Measurements from ENCODE around the gene CYTIP.

The CYTIP gene

DNA sequence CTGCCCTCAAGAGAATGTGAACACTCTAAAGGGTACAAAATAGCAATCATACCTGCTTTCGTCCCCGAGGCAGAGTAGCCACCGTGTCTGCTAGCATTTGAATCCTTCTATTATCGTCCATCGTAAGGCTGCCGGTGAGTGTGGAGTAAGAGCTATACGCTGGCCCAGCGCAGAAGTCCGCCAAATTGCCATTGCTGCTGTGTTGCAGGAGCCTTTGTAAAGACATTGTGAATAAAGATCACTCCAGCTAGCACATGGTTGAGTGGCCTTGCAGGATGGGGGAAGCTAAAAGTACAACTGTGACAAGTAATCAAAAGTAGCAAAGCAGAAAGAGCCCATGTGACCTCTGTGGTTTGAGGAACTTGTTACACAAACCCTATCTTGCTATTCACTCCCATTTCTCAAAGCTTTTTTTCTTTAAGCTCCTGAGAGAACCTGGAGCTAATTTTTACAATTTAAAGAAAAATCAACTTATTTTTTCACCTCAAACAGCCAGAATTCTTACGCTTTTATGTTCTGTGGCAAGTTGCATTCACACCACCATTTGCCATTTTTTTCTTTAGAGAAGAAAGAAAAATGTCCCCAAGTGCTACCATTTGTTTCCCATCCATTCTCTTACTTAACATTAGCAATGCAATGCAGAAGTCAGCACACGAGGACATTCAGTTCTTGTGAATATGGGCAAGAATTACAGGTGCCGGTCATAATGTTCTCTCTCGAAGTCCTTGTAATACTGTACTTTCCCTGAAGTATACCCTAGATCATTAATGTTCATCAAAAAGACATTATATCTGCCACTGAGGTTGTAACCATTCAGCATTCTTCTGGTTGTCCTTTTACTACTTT, at the start of gene CYTIP:
Gene CYTIP (minus strand): TSS at position 295 of the 846 bp plus-strand sequence. CDS start 69 bp downstream, at position 226.
- no peak for DNase-seq

DNA sequence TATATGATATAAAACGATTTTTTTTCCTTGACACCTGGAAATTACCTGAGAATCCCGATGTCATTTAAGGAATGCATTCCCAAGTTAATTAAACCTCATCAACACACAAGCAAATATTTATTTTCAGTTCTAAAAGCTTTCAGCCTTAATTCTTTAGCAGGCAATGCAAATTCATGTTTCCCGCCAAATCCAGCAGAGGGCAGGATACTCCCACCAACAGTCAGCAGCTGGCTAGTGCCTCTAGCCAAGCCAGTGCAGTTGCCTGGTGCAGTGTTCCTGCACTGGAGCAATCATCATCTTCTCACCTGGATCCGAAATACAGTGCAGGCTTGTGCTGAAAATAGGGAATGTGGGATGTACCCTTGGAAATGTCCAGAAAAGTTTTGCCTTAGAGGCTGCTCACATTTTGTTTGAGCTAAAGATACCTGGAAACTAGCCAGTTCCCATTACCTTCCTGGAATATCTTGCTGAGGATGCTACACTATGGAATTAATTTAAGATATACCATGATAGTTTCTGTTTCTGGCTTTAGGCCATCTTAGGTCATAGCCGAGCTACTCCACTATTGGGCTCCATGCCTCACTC, 48.4 kb upstream of the CYTIP start:
- DNase-seq, result peak; percentile 48

GRCh38 chr2:157489983-157490382, 46.1 kb upstream of the CYTIP start:
- DNase-seq, result no peak

DNA sequence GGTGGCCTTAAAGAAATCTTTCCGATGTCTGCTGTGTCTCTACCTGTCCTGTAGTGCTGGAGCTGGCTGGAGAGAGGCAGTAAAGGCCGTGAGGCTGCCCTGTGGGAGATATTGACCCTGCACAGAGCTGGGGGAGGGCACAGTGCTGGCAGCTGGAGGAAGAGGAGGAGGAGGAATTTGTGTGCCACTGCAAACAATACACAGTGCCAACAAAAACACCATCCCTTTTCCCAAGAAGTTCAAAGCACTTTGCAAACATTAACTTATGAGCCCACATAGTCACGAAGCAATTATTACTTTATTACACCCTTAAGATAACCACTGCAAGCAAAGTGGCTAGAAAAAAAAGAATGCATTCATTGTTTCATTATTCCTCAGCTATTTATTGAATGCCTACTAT, 45.0 kb upstream of the CYTIP start:
- no peak for DNase-seq

DNA sequence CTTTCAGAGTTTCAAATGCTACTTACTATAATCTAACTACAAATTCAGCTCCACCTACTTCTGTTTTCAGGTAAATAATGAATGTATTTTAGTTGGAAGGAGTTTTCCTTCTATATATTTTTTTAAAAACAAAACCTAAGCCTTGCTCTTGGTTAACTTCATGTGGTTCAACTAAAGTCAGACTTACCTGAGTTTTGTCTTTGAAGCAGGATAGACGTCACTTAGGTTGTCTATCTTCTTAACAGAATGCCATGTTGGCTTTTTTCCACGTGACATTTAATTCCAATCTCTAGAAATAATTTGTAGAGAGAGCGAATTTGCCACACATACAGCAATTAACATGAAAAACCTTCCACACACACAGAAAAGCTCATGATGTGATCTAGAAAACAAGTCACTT, 43.9 kb upstream of the CYTIP start:
- no peak for DNase-seq

DNA sequence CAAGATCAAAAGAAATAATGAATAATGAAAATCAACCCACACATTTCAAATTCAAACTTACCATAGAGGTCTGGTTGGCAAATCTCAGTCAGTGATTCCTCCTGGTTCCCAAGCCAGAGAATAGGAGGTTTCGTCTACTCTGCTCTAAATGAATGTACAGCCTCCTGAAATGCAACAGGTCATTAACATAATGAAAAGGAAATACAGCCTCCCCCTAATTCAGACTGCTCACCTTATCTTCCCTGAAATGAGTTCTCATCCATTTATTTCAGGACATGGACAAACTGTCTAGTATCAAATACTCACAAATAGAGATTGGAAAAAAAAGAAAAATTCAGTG, 43.4 kb upstream of the CYTIP start:
- no peak for DNase-seq

DNA sequence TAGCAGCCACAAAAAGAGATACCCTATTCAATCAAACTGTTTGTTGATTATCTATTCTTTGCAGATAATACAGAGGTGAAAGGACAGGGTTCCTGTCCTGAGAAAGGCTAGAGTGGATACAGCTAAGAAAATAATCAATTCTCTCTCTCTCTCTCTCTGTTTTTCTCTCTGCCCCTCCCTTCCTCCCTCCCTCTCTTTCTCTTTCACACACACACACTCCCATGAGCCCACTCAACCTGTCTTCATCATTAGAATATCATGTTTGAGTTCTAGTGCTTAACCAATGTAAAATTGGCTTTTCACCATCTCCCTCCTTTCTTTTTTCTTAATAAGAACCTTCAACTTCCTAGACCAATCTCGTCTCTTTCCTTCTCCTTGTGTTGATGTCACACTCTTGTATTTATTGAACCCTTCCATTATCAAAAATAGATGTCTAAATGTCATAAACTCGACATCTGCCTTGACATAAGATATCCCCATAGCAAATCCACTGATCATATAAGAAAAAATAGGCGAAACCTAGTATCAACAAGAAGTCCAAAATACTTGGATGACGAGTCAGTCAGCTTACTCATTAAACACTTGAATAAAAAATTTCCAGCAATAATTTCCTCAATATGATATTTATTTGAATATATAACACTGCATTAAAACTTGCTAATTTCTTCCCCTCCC, 42.8 kb upstream of the CYTIP start:
- no peak for DNase-seq

- DNase-seq, result no peak
Observed at GRCh38 chr2:157480182-157480961, 36.5 kb upstream of the CYTIP start.

DNA sequence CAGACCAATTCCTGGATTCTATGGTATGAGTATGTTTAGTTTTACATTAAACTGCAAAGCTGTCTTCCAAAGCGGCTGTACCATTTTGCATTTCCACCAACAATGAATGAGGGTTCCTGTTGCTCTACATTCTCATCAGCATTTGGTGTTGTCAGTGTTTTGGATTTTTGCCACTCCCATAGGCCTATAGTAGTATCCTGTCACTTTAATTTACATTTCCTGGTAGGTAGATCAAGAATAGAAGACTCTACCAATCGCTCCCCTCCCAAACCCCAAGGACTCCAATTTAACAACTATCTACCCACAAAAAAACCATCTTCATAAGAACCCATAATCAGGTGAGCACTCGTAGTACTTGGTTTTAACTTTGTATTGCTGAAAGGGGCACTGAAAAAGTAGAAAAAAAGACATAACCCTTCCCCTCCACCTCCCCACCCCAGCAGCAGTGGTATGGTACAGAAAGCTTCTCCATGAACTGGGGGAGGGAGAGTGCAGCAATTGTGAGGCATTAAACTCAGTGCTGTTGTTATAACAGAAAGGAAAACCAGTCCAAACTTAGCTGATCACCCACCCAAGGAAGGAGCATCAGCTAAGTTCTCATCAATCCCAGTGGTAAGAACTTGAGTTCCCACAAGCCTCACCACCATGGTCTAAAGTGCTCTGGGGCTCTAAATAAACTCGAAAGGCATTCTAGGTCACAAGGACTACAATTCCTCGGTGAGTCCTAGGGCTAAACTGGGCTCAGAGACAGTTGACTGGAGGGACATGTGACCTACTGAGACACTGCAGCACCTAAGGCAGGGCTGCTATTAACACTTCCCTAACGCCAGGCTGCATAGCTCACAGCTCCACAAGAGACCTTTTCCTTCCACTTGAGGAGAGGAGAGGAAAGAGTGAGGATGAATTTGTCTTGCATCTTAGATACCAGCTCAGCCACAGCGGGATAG, 35.5 kb upstream of the CYTIP start:
- no peak for DNase-seq

GRCh38 chr2:157477919-157478318, 34.0 kb upstream of the CYTIP start:
- DNase-seq, result no peak

DNA sequence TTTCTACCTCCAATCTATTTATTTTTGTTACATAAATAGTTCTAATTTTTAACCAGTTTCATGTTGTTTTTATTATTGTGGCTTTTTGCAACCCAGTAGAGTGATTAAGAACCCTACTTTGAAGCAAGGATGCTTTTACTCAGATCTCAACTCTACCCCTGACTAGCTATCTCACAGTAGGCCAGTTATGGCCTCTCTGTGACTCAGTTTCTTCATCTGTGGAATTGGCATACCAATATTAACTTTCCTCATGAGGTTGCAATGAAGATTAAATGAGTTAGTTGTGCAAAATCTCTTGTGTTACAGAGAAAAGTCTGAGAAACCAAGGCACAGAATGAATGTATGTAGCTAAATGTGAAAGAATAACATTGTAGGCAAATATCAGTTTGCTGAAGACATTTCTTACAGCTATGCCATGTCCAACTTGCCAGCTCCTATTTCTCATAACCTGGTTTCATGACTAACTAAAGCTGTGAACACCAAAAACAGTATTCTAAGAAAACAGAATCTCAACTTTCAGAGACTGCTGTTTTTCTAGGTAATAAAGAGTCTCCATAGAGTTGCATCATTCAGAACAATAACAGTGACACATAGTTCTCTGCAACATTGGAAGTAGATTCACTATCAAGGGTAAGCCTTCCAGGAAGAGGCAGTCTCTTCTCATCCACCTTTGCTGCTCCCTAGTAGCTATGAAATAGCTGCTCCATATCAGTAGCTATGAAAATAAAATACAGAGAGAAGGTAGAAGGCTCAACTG, 33.2 kb upstream of the CYTIP start:
- no peak for DNase-seq

GRCh38 chr2:157475722-157476390, 32.0 kb upstream of the CYTIP start:
- DNase-seq, result no peak

GRCh38 chr2:157473581-157473980, 29.7 kb upstream of the CYTIP start:
- DNase-seq, result no peak

- no peak for DNase-seq
Observed at GRCh38 chr2:157471078-157471477, 27.2 kb upstream of the CYTIP start.

DNA sequence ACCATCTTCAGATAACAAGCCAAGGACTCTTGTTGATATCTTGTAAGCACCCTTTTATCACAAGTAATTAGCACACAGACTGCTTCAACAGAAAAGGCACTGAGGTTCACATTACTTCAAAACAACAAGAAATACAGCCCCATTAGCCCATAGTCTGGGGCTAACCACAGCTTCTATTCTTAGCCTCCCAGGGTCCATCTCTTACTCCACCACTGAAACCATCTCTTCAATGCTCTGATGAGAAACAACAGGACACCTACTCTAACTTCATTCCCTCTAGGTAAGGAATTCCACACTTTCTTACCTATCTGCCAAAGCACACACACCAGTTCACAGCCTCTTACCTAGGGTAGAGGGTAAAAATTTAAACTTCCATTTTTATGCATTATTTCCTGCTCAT, 26.4 kb upstream of the CYTIP start:
- DNase-seq, result no peak

DNA sequence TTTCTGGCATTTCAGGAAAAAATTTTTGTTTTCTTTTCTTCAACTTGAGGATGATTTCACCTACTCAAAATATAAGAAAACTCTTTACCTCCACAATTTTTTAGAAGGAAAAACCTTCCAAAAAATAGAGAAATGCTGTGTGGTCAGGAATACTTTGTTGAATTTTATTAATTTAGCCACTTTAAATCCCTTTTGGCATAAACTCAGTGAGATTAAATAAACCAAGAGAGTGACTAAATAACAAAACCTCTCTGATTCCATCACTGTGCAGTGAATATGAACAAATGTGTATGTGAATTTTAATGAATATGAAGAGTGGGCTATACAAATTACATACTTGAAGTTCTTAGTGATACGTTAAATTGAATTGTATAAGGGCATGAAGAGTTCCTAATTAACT, 25.8 kb upstream of the CYTIP start:
- no peak for DNase-seq

DNA sequence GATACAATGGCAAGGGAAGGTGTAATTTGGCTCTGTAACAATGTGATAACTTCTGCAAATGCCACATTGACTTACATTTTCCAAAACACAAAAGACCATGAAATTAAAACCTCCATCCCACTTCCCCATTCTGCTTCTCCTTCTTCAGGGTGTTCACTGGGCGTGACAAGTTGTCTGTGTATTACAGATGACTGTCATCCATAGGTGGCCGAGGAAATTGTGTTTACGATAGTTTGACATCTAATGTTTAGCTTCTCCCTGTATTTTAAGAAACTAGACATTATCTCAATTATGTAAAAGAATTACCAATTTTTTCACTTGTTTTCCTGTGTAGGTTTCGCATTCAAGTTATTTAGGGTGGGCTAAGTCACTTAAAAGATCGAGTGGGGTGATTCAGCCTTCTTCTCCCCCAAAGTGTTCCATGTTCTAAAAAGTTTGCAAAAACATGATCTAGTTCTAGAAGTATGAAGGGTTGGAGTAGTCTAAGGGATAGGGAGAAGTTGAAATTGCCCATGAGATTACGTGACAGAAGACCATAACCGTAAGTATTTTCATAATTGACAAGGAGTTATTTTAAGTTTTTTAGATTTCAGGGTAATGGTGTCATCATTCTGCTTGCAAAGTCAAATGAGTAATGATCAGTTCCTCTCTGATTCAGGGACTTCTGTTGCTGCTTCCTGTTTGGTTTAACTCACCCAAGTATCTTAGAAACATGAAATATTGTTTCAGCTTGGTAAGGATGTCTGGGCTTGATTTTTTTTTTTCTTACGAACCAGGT, 25.2 kb upstream of the CYTIP start:
- DNase-seq, result no peak

GRCh38 chr2:157466764-157467163, 22.9 kb upstream of the CYTIP start:
- DNase-seq, result no peak

DNA sequence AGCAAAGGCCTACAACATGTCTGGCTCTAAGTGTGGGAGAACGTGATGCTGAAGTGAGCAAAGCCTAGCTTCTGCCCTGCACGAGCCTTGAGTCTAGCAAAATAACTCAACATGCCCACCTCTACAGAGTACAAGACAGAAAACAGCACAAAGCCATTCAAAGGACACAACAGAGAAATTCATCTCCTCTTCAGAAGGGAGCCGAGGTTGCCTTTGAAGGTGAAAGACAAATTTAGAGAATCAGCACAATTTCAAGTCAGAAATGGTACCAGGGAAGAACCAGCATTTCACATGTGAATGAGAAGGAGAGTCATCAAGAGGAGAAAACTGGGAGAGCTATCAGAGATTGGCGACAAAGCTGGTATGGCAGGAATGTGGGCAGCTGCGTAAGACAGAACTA, 21.7 kb upstream of the CYTIP start:
- DNase-seq, result no peak

DNA sequence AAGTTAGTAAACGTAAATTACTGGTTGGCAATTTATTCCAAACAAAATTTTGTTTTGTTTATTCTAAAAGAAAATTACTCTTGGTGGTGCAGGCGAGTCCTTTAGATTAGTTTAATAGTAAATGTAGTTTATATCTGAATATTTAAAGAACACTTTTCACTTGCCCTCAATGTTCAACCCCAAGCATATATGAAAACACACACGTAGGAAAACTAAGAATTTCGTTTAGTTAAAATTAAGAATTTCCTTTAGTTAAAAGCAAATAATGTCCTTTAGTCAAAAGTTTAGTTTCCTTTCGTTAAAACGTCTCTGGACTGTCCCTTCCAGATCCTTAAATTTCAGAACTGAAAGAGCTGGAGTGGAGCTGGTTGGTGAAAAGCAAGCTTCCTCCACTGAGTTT, 19.1 kb upstream of the CYTIP start:
- DNase-seq, result no peak

Measured in DMS79 (cell line).